Cardiac muscle cell (in vitro differentiated cells and primary cell): ENCODE data around the gene SULF2. TPM values are rescaled to one million over a fixed set of nuclear protein-coding genes. Genes with fewer than 3 reads are reported as not detected.
A peak's percentile ranks its signal among the peaks of the same experiment; 100 is the strongest.
"Not testable (repeated sequence)": the region's sequence is repeated elsewhere in the genome, so short reads cannot be mapped to it uniquely, and the experiment has no call there.

Source experiments
- DNase-seq, 2 donors: peaks; one replicate each; pipeline versions ENCODE4 v3.0.0 to v3.0.0-alpha.2; 2010 to 2017; ENCODE audit warnings: low read depth in 1 of 2, low spot score in 1 of 2
- H3K27ac ChIP-seq: fragments of 200-600 bp; sonication (generic); 2 replicates; pipeline ENCODE4 v1.5.1; 2016
- H3K27me3 ChIP-seq: fragments of 200-600 bp; sonication (generic); 2 replicates; pipeline ENCODE4 v1.6.0; 2016; ENCODE audit warnings: control low read depth
- H3K36me3 ChIP-seq: fragments of 200-600 bp; sonication (generic); 2 replicates; pipeline ENCODE4 v1.5.1; 2016; ENCODE audit warnings: control low read depth
- H3K4me1 ChIP-seq: fragments of 200-600 bp; sonication (generic); 2 replicates; pipeline ENCODE4 v1.8.1; 2017; ENCODE audit warnings: low read depth, mild to moderate bottlenecking, mixed run types
- H3K4me3 ChIP-seq: fragments of 200-600 bp; sonication (generic); 2 replicates; pipeline ENCODE4 v1.5.1; 2016; ENCODE audit warnings: mild to moderate bottlenecking
- H3K9me3 ChIP-seq: fragments of 200-600 bp; sonication (generic); 2 replicates; pipeline ENCODE4 v1.5.1; 2017; ENCODE audit warnings: low read depth, mild to moderate bottlenecking, control low read depth
- polyA plus RNA-seq: library from polyadenylated mRNA; unstranded; fragments of >200 nt; fragmentation: Nextera tagmentation; extraction: Ambion mirVana; gene quantifications from 2 replicates; pipeline ENCODE4 v1.2.1, GENCODE V29; 2016
- total RNA-seq: library from RNA; depleted of rRNA; stranded (reverse); fragments of >200 nt; gene quantifications from 2 replicates; pipeline ENCODE4 v1.2.3, GENCODE V29; 2016
- TF ChIP-seq, protein P1 (sequence below): IDR thresholded peaks from 2 replicates; pipeline ENCODE4 v1.5.1; 2012; ENCODE audit warnings: low read depth, mild to moderate bottlenecking, low read length

SULF2 gene
- total and polyA plus RNA-seq, 2 experiments from 2014 or later = 4.2 to 9.6 TPM

DNA sequence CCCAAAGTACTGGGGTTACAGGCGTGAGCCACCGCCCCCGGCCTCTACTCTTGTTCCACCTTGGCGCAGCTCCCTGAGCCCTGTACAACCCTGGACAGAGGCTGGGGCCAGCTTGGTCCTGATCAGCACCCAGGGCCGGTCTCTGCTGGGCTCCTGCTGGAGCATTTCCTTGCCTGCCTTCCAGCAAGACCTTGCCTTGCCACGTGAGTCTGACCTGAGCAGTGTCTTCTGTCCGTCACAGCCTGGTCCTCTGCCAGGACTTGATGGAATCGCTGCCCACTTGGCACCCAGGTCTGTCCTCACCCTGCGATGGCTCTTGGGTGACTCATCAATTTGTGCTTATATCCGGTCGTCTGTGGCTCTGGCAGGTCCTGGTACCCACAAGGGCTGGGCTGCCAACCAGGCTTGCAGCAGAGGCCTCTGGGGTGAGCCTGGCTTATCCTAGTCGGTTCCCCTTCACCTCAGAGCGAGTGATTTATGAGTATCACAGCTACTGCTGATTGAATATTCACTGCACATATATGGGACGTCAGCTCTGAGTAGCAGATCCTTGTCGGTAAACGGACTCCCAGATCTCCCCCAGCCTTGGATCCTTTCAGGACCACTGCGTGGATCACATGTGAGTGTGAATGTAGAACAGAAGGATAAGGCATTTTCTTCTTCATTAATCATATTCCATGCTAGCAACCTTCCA is 10.1 kb upstream of the SULF2 start:
- peak in 1 of 2 donors; percentile 42 for DNase-seq
- TF ChIP-seq, protein P1, sequence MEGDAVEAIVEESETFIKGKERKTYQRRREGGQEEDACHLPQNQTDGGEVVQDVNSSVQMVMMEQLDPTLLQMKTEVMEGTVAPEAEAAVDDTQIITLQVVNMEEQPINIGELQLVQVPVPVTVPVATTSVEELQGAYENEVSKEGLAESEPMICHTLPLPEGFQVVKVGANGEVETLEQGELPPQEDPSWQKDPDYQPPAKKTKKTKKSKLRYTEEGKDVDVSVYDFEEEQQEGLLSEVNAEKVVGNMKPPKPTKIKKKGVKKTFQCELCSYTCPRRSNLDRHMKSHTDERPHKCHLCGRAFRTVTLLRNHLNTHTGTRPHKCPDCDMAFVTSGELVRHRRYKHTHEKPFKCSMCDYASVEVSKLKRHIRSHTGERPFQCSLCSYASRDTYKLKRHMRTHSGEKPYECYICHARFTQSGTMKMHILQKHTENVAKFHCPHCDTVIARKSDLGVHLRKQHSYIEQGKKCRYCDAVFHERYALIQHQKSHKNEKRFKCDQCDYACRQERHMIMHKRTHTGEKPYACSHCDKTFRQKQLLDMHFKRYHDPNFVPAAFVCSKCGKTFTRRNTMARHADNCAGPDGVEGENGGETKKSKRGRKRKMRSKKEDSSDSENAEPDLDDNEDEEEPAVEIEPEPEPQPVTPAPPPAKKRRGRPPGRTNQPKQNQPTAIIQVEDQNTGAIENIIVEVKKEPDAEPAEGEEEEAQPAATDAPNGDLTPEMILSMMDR = no peak
- Histone ChIP-seq H3K27me3 (peaks cover 2% of the 10 kb centered on the region), H3K4me1 (no peaks in the 10 kb centered on the region), H3K27ac (no peak overlapping the region), H3K9me3 (no peaks in the 10 kb centered on the region), H3K4me3 (no peak overlapping the region), H3K36me3 (no peaks in the 10 kb centered on the region)

GRCh38 chr20:47794264-47794663 is 9.0 kb upstream of the SULF2 start:
- H3K36me3 ChIP-seq, H3K4me1 ChIP-seq, DNase-seq, H3K27ac ChIP-seq, H3K4me3 ChIP-seq, H3K27me3 ChIP-seq, H3K9me3 ChIP-seq: not testable (repeated sequence)

DNA sequence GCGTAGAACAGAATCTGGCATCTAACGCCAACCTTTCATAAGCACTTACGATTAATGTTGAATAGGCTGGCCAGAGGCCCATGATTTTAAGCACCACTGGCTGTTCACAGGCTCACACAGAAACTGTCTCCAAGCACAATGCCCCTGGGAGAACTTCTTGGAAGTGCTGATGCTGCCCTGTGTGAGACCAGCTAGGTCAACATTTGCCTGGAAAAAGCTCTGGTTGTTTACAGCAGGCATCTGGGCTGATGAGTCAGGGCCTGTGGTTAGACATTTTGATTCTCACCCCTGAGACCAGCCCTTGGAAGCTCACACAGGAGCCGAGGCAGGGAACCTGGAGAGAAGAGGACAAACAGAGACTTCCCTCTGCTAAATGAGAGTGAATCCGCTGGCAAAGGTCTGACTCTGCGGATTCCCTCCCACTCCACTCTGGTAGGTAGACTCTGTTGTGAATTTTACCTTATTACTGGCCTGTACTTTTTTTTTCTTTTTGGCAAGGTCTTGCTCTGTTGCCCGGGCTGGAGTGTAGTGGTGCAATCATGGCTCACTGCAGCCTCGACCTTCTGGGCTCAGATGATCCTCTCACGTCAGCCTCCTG is 6.8 kb upstream of the SULF2 start:
- Histone ChIP-seq H3K9me3 (no peaks in the 10 kb centered on the region), H3K36me3 (no peaks in the 10 kb centered on the region), H3K4me1 (no peaks in the 10 kb centered on the region), H3K4me3 (no peak overlapping the region), H3K27me3 (no peaks in the 10 kb centered on the region), H3K27ac (no peak overlapping the region)
- DNase-seq = peak in 1 of 2 donors; percentile 99
- TF ChIP-seq, protein P1 = no peak

- Histone ChIP-seq H3K4me3 (no peak overlapping the region), H3K27ac (no peak overlapping the region), H3K4me1 (no peaks in the 10 kb centered on the region), H3K27me3 (no peaks in the 10 kb centered on the region), H3K9me3 (no peaks in the 10 kb centered on the region), H3K36me3 (no peaks in the 10 kb centered on the region)
- DNase-seq = no peak
- TF ChIP-seq, protein P1 = no peak
These were observed 5.9 kb upstream of the SULF2 start for GRCh38 chr20:47791084-47791599.

DNA sequence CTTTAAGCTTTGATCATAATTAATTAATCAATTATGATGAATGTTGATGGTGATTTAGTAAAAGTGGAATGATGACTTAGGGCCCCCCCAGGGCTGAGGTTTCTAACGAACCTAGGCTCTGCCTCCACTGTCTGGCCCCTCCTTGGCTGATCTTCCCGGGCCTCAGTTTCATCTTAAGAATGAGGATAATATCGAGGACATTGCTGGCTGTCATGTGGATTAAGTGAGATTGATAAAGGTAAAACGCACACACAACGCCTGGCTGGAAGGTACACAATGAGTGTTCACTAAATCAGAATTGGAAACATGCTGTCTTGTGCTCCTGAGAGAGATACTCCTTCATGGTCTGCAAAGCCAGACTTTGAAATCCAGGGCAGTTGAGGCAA is 5.3 kb upstream of the SULF2 start:
- no peak for DNase-seq
- H3K9me3 ChIP-seq = no peaks in the 10 kb centered on the region
- no peaks in the 10 kb centered on the region for H3K27me3 ChIP-seq
- TF ChIP-seq, protein P1 = no peak
- H3K4me1 ChIP-seq = no peaks in the 10 kb centered on the region
- no peak overlapping the region for H3K4me3 ChIP-seq
- no peak overlapping the region for H3K27ac ChIP-seq
- H3K36me3 ChIP-seq = no peaks in the 10 kb centered on the region
